GM15510 (cell line): ENCODE results near the gene ADGRV1.

Experiments
- POLR2A ChIP-seq: IDR thresholded peaks from 3 replicates; pipeline ENCODE4 v1.6.1; 2011; ENCODE audit warnings: borderline replicate concordance; ENCODE audit not compliant: insufficient read length; ENCODE audit errors: extremely low read depth

The ADGRV1 gene

DNA sequence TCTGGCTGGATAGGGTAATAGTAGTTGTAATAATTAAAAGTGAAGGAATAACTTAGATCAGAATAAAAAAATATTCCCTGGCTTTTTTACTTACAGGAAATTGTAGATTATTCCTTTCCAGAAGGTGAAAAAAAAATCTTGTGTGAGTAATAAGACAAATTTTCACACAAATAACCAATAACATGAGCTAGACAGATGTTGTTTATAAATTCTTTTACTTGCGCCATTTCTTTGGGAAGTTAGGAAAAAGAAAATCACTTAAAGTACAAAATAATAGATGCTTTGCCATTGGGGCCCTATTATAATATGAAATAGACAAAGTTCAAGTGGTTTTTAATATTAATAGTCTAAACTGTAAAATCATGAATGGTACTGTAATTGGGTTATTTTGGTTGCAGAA lies 620.4 kb downstream of the ADGRV1 start:
- no peak for TF ChIP-seq POLR2A

DNA sequence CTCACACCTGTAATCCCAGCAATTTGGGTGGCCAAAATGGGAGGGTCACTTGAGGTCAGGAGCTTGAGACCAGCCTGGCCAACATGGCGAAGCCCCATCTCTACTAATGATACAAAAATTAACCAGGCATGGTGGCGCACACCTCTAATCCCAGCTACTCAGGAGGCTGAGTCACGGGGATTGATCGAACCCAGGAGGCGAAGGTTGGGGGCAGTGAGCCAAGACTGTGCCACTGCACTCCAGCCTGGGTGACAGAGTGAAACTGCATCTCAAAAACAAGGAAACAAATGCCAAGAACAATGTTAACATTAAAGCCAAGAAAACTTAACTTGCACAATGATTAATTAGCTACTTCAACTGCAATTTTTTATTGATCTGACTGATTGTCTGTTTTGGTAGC lies 621.9 kb downstream of the ADGRV1 start:
- no peak for TF ChIP-seq POLR2A

DNA sequence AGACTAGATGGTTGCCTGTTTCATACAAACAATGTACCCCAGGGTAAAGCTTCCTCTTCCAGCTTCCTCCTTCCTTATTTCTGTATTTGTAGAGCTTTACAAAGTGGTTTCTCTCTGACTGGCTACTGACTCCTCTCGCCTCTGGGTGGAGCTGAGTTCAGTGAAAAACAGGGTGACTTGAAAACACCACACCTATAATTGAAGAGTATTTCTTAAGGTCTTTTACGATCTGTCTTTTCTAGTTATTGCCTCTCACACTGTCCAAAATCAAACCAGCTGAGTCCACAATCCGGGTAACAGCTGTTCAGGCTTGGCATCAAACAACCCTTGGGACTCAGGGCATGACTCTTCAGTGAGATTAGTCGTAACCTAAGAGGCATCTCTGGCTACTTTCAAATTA lies 624.2 kb downstream of the ADGRV1 start:
- no peak for TF ChIP-seq POLR2A

DNA sequence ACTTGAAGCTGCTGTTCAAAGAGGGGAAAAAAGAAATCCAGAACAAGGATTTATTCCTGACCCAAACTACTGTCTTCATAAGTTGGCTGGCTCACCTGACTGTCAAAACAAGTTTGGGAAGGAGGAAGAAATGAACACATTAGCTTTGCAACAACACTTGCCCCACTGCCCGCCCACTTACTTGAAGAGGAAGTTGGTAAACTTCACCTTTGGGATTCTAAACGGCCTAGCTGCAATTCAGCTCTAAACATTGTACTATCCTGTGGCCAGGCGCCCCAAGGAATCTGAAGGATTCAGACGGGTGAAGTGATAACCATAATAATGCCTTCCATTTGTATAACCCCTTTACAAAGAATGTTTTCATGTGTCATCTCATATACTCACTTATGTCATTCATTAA lies 625.1 kb downstream of the ADGRV1 start:
- TF ChIP-seq POLR2A: no peak

DNA sequence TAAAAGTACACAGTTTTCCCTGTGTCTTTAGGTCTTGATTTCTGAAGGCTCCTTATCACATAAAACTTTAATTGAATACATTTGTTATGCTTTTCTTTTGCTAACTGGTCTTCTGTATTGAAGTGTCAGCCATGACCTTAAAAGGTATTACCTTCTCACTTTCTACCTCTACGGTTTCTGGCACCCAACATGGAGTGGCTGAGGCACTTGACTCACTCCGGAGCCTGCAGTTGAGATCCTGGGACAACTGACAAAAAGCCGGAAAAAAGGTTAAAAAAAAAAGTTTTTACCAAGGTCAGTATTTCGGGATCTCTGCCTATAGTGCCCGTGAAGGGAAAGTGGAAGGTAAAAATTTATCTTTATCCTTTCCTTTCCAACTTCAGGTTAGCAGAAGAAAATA lies 627.5 kb downstream of the ADGRV1 start:
- no peak for TF ChIP-seq POLR2A

DNA sequence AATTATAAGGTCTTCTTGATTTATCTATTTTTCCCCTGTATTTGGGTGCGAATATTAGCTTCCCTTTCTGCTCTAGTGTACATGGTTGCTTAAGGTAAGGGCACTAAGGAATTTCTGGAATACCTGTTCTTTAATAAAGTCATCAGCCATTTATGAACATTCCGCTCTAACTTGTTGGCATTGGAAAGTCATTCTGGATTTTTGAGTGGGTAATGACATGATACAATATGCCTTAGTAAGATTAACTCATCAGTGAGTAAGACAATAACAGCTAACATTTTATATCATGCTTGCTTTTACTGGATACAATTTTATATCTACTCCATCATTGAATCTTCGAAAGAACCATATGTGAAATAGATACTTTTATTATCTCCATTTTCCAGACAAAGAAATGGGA lies 628.4 kb downstream of the ADGRV1 start:
- TF ChIP-seq POLR2A: no peak

DNA sequence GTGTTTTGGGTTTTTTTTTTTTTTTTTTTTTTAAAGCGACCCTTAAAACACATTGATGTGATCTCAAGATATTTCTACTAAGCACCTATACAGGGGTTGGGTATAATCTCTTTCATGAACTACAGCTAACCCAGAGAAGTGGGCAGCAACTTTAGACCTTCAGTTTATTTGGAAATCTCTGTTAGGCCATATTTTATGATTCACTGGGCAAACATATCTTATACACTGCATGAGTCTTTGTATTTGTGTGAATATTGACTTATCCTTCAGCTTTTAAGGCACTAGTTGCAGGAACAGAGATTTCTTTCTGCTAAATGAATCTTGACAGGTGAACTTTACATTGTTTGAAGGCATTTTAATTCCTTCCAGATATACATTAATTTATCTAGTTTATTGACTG lies 630.2 kb downstream of the ADGRV1 start:
- TF ChIP-seq POLR2A: no peak

DNA sequence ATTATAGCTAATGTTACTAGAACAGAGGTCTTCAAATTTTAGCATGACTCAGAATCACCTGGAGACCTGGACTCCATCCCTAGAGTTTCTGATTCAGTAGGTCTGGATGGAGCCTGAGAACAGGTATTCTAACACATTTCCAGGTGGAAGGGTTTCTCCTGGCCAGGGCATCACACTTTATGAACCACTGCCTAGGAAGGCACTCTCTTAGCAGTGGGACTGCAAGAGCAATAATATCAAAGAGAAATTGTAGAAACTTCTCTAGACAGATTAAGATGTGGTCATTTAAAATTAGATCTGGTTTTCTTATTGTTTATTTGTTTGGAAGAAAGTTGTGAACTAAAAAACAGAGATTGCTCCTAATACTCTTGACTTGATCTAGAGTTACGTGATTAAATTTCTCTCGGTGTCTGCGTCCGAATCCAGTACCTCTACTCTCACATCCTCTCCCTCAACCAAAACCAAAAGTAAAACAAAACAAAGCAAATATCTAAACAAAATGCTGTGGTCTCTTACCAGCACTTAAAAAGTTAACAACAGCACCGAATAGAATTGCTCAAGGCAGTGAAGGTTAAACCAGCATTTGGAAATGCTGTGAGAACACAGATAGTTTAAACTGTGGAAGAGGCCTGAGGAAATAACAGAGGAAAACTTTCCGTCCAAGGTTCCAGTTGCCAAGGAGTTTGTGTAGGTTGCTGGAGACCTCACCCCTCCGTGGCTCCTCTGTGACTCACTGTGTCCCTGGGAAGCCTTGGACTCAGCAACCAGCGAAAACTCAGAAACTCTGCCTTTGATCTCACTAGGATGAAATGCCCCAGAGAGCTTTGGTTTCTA lies 631.1 kb downstream of the ADGRV1 start:
- no peak for TF ChIP-seq POLR2A

DNA sequence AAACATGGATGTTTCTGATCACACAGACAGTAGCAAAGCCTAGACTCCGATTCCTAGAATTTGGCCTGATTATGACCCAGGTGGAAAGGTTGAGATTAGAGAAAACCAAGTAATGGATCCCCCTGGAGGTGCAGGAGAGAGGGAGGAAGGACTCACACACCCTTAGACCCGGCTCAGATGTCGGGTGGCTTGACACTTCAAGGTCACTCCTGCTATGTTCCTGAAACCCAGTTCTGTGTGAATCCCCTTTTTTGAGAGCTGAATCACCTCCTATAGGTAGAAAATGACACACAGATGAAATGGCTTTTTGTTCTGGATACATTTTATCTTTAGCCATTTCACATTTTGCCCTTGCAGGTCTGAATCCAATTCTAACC lies 631.7 kb downstream of the ADGRV1 start:
- TF ChIP-seq POLR2A: no peak

DNA sequence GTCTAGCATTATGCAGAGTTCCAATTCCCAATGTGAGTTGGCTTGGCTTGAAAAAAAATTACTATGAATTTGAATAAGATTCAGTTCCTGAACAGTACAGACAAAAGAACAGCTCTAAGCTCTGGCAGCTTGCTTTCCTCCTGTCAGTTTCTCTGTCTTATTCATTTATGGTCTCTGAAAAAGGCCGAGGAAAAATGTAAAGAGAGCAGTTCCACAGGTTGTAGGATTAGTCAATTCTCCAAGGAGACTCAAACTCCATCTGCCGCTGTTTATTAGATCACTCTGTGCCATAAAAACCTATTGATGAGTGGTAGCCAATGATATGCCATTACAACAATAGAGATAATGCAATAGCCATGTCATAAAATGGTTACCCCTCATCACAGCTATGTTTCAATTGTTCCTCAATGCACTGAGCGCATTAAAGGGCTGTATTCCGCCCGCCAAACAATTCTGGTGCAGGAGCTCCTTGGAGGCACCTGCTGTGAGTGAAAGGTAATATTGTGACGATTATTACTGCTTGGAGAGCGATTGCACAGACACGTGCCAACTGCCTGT lies 636.3 kb downstream of the ADGRV1 start:
- no peak for TF ChIP-seq POLR2A

DNA sequence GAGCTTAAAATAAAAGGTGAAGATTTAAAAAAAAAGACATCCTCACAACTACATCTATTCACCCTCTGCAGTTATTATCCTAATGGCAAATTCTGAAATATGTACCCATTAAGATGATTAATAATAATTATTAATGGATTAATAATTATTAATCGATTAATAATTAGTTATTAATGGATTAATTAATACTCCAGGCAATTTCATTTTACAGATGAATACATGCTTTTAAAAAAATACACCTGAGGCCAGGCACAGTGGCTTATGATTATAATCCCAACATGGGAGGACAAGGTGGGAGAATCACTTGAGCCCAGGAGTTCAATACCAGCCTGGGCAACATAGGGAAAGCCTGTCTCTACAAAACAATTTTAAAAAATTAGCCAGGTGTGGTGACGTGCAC lies 642.1 kb downstream of the ADGRV1 start:
- TF ChIP-seq POLR2A: no peak

DNA sequence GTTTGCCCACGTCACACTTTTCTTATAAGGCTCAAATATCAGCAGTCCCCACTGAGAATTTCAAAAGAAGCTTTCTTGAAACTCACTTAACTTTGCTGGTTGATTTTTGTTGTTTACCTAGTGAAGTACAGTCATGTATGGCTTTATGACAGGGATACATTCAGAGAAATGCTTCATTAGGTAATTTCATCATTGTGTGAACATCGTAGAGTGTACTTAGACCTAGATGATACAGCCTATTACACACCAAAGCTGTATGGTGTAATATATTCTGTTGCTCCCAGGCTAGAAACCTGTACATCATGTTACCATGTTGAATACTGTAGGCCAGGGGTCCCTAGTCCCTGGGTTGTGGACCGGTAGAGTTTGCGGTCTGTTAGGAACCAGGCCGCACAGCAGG lies 647.5 kb downstream of the ADGRV1 start:
- TF ChIP-seq POLR2A: no peak

DNA sequence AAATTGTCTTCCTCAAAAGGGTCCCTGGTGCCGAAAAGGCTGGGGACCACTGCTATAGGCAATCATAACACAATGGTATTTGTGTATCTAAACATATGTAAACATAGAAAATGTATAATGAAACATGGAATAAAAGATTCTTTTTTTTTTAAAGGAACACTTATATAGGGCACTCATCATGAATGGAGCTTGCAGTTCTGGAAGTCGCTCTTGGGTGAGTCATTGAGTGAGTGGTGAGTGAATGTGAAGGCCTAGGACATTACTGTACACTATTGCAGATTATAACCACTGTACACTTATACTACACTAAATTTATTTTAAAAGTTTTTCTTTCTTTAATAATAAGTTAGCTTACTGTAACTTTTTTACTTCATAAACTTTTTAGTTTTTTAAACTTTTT lies 648.1 kb downstream of the ADGRV1 start:
- TF ChIP-seq POLR2A: no peak

DNA sequence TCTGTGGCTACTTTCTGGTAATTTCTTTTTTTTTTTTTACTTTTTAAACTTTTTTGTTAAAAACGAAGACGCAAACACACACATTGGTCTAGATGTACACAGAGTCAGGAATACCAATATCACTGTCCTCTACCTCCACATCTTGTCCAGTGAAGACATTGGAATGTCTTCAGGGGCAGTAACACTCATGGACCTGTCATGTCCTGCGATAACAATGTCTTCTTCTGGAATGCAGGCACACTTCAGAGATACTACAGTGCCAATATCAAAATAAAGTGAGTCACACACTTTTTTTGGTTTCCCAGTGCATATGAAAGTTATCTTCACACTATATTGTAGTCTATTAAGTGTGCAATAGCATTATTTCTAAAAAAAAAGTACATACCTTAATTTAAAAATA lies 648.7 kb downstream of the ADGRV1 start:
- no peak for TF ChIP-seq POLR2A

DNA sequence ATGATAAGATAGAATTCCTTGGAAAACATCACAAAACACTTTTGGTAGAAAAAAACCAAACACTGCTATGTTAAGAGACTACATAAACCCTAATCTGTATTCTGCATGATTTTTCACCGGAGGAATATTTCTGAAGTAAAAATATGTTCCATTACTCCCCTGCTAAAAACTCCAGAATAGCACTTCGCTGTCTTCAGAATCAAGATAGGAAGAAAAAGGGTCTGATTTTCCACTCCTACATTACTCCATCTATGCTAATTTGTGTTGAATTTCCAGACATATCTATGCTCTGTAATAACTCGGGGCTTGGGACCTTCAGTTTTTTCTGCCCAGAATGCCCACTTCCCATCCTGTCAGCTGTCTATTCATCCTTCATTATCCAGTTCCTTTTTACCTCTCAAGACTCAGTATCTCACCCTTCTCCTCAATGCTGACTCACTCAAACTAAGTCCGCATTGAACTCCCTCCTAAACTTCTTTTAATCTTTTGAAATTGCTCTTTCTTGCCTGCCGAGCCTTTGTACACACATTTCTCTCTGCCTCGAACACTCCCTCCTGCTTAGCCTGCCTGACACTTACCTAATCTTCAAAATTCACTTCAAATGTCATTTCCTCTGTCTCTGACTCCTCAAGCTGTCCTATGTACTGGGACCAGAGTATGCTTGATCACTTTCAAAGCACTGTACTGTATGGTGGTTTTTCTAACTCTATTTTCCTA lies 653.6 kb downstream of the ADGRV1 start:
- no peak for TF ChIP-seq POLR2A

DNA sequence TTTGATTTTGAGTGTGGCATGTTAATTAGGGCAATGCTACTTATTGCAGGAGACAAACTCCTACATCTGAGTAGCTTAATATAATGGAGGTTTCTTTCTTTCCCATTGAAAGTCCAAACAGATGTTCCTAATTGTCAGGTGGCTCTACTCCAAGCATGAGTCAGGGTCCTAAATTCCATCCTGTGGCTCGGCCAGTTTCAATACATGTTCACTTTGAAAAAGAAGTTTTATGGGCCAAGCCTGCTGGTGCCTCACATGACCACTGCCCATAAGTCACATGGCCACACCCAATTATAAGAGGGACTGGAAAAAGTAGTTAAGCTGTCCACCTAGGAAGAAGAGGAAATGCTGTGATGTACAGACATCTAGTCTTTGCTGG lies 654.1 kb downstream of the ADGRV1 start:
- no peak for TF ChIP-seq POLR2A
